ENCODE data around the gene ANK3. TPM values are rescaled to one million over a fixed set of nuclear protein-coding genes. Genes with fewer than 3 reads are reported as not detected.
A peak's percentile ranks its signal among the peaks of the same experiment; 100 is the strongest.

The ANK3 gene
- total RNA-seq, 1 experiment from 2014 or later: 69.6 TPM

- TF ChIP-seq ZNF281 (CRISPR knock-in tag; IDR thresholded peaks at IDR 0.05) (no peak), NFYB (CRISPR knock-in tag; conservative IDR thresholded peaks at IDR 0.05; ENCODE audit: low read depth) (no peak)
- TF ChIP-seq, protein P1, sequence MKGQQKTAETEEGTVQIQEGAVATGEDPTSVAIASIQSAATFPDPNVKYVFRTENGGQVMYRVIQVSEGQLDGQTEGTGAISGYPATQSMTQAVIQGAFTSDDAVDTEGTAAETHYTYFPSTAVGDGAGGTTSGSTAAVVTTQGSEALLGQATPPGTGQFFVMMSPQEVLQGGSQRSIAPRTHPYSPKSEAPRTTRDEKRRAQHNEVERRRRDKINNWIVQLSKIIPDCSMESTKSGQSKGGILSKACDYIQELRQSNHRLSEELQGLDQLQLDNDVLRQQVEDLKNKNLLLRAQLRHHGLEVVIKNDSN (CRISPR knock-in tag; IDR thresholded peaks at IDR 0.05): no peak
Observed at GRCh38 chr10:60376221-60377041, 13.2 kb downstream of the ANK3 start (continued).

GRCh38 chr10:60375293-60376004 lies 14.2 kb downstream of the ANK3 start:
- DNase-seq (ENCODE audit: low spot score): no peak
- ChIA-PET POLR2A (no interaction called here), CTCF (no interaction called here)
- Mint-ChIP-seq H3K9me3 (no peaks in the 10 kb centered on the region), H3K36me3 (no peaks in the 10 kb centered on the region), H3K4me3 (no peak overlapping the region), H3K4me1 (peaks cover 21% of the 10 kb centered on the region), H3K27ac (peak overlapping the region; percentile 4; the same call in 1 of the 2 replicates), H3K27me3 (ENCODE audit: low read depth) (no peaks in the 10 kb centered on the region)
- peak; percentile 22; the same call in 1 of the 2 replicates for ATAC-seq
- TF ChIP-seq, protein P2, sequence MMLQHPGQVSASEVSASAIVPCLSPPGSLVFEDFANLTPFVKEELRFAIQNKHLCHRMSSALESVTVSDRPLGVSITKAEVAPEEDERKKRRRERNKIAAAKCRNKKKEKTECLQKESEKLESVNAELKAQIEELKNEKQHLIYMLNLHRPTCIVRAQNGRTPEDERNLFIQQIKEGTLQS (CRISPR knock-in tag; conservative IDR thresholded peaks at IDR 0.05): no peak
- no peak for TF ChIP-seq KAT7 (CRISPR knock-in tag; IDR thresholded peaks at IDR 0.05; ENCODE audit: borderline replicate concordance)
- TF ChIP-seq ZNF512 (CRISPR knock-in tag; IDR thresholded peaks at IDR 0.05; ENCODE audit: borderline replicate concordance): no peak
- no peak for TF ChIP-seq NFE2L1 (CRISPR knock-in tag; IDR thresholded peaks at IDR 0.05)
- TF ChIP-seq, protein P3, sequence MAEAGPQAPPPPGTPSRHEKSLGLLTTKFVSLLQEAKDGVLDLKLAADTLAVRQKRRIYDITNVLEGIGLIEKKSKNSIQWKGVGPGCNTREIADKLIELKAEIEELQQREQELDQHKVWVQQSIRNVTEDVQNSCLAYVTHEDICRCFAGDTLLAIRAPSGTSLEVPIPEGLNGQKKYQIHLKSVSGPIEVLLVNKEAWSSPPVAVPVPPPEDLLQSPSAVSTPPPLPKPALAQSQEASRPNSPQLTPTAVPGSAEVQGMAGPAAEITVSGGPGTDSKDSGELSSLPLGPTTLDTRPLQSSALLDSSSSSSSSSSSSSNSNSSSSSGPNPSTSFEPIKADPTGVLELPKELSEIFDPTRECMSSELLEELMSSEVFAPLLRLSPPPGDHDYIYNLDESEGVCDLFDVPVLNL (CRISPR knock-in tag; IDR thresholded peaks at IDR 0.05; ENCODE audit: borderline replicate concordance, low read depth): no peak
- TF ChIP-seq, protein P1 (CRISPR knock-in tag; IDR thresholded peaks at IDR 0.05): no peak
- TF ChIP-seq, protein P4, sequence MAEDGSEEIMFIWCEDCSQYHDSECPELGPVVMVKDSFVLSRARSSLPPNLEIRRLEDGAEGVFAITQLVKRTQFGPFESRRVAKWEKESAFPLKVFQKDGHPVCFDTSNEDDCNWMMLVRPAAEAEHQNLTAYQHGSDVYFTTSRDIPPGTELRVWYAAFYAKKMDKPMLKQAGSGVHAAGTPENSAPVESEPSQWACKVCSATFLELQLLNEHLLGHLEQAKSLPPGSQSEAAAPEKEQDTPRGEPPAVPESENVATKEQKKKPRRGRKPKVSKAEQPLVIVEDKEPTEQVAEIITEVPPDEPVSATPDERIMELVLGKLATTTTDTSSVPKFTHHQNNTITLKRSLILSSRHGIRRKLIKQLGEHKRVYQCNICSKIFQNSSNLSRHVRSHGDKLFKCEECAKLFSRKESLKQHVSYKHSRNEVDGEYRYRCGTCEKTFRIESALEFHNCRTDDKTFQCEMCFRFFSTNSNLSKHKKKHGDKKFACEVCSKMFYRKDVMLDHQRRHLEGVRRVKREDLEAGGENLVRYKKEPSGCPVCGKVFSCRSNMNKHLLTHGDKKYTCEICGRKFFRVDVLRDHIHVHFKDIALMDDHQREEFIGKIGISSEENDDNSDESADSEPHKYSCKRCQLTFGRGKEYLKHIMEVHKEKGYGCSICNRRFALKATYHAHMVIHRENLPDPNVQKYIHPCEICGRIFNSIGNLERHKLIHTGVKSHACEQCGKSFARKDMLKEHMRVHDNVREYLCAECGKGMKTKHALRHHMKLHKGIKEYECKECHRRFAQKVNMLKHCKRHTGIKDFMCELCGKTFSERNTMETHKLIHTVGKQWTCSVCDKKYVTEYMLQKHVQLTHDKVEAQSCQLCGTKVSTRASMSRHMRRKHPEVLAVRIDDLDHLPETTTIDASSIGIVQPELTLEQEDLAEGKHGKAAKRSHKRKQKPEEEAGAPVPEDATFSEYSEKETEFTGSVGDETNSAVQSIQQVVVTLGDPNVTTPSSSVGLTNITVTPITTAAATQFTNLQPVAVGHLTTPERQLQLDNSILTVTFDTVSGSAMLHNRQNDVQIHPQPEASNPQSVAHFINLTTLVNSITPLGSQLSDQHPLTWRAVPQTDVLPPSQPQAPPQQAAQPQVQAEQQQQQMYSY (CRISPR knock-in tag; IDR thresholded peaks at IDR 0.05): no peak
- no peak for TF ChIP-seq ESRRA (CRISPR knock-in tag; IDR thresholded peaks at IDR 0.05; ENCODE audit: borderline replicate concordance)
- no peak for TF ChIP-seq SP1 (CRISPR knock-in tag; conservative IDR thresholded peaks at IDR 0.05)
- no peak for TF ChIP-seq USF2 (CRISPR knock-in tag; IDR thresholded peaks at IDR 0.05)

Data from WTC11 (cell line).